ENCODE results near the gene MARCHF5.

DNA sequence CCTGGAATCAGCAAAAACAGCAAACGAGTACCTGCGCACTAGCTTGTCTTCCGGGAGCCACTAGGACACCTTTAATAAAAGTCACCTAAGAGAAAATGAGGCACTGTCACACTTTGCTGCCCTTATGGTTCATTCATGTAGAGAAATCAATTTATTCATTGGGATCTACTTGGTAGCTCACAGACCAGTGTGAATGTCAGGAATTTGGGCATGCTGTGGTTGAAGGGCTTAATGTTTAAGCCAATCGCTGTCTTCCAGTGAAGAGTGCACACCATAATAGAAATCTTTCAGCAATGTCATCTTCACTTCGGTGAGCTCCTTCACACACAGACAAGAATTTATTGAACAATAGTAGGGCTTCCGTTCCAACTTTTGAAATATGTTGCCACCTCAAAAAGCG is 65.1 kb downstream of the MARCHF5 start:
- no peak for TF ChIP-seq EZH2 (IDR thresholded peaks at IDR 0.05; ENCODE audit: insufficient read depth, low read length)
- TF ChIP-seq, protein P1, sequence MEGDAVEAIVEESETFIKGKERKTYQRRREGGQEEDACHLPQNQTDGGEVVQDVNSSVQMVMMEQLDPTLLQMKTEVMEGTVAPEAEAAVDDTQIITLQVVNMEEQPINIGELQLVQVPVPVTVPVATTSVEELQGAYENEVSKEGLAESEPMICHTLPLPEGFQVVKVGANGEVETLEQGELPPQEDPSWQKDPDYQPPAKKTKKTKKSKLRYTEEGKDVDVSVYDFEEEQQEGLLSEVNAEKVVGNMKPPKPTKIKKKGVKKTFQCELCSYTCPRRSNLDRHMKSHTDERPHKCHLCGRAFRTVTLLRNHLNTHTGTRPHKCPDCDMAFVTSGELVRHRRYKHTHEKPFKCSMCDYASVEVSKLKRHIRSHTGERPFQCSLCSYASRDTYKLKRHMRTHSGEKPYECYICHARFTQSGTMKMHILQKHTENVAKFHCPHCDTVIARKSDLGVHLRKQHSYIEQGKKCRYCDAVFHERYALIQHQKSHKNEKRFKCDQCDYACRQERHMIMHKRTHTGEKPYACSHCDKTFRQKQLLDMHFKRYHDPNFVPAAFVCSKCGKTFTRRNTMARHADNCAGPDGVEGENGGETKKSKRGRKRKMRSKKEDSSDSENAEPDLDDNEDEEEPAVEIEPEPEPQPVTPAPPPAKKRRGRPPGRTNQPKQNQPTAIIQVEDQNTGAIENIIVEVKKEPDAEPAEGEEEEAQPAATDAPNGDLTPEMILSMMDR (IDR thresholded peaks at IDR 0.05; ENCODE audit: insufficient read depth, low read depth, low read length): no peak

Measured in astrocyte (in vitro differentiated cells and primary cell).